ENCODE measurements around the gene EIF5.

- TF ChIP-seq CTCF (optimal IDR thresholded peaks at IDR 0.05 in 1 of 3, IDR thresholded peaks at IDR 0.05 in 1 of 3, conservative IDR thresholded peaks at IDR 0.05 in 1 of 3; ENCODE audit: extremely low read depth in 1 of 3, insufficient read depth in 2 of 3, low read length in 3 of 3) (peak in 1 of 3 experiments; percentile 0), EZH2 (IDR thresholded peaks at IDR 0.05; ENCODE audit: low read length) (no peak)
Measured at GRCh38 chr14:103385152-103385928, 51.3 kb downstream of the EIF5 start, which contains the start of gene MARK3.

Data from keratinocyte (primary cell).